Neural cell (in vitro differentiated cells): ENCODE measurements around the gene ULK3. TPM values are rescaled to one million over a fixed set of nuclear protein-coding genes. Genes with fewer than 3 reads are reported as not detected.

ENCODE experiments used
- H2AFZ ChIP-seq: fragments of 200-600, 300-800 bp; sonication (generic), shearing (Covaris generic); 2 replicates; pipeline ENCODE4 v1.6.0; 2014; ENCODE audit warnings: low read depth, mild to moderate bottlenecking, antibody characterized with exemption, low read length, moderate library complexity
- H3F3A ChIP-seq: fragments of 200-600 bp; shearing (Covaris generic); 2 replicates; pipeline ENCODE4 v1.6.1; 2016; ENCODE audit warnings: mild to moderate bottlenecking, moderate library complexity, mixed read lengths, antibody characterized with exemption, low read length; ENCODE audit not compliant: insufficient read depth, poor library complexity, severe bottlenecking
- H3K27ac ChIP-seq: fragments of 200-600, 300-800 bp; sonication (generic), shearing (Covaris generic); 2 replicates; pipeline ENCODE4 v1.5.1; 2014; ENCODE audit warnings: mild to moderate bottlenecking, low read length, moderate library complexity
- H3K27me3 ChIP-seq: fragments of 300-800, 200-600 bp; sonication (generic), shearing (Covaris generic); 2 replicates; pipeline ENCODE4 v1.6.0; 2014; ENCODE audit warnings: mild to moderate bottlenecking, low read depth, low read length, moderate library complexity; ENCODE audit not compliant: insufficient read depth
- H3K36me3 ChIP-seq: fragments of 300-800, 200-600 bp; sonication (generic), shearing (Covaris generic); 2 replicates; pipeline ENCODE4 v1.5.1; 2014; ENCODE audit warnings: mild to moderate bottlenecking, antibody characterized with exemption, low read length, moderate library complexity; ENCODE audit not compliant: insufficient read depth
- H3K4me2 ChIP-seq: fragments of 300-800, 200-600 bp; sonication (generic), shearing (Covaris generic); 2 replicates; pipeline ENCODE4 v1.6.0; 2014; ENCODE audit warnings: mild to moderate bottlenecking, low read length
- H3K4me3 ChIP-seq: fragments of 300-800, 200-600 bp; sonication (generic), shearing (Covaris generic); 2 replicates; pipeline ENCODE4 v1.5.1; 2014; ENCODE audit warnings: mild to moderate bottlenecking, low read length, moderate library complexity
- H3K79me2 ChIP-seq: fragments of 200-600 bp; shearing (Covaris generic); replicated peaks from 2 replicates; pipeline ENCODE4 v1.6.0; 2014; ENCODE audit warnings: mild to moderate bottlenecking, low read length, moderate library complexity; ENCODE audit not compliant: insufficient read depth
- H3K9ac ChIP-seq: fragments of 300-800, 200-600 bp; sonication (generic), shearing (Covaris generic); 2 replicates; pipeline ENCODE4 v1.6.1; 2016; ENCODE audit warnings: mild to moderate bottlenecking, low read length, mixed read lengths
- H3K9me2 ChIP-seq: fragments of 200-600 bp; shearing (Covaris generic); 2 replicates; pipeline ENCODE4 v1.6.1; 2016; ENCODE audit warnings: mild to moderate bottlenecking, low read length, mixed read lengths; ENCODE audit not compliant: insufficient read depth
- H3K9me3 ChIP-seq: fragments of 200-600, 300-800 bp; sonication (generic), shearing (Covaris generic); 2 replicates; pipeline ENCODE4 v1.6.1; 2016; ENCODE audit warnings: mild to moderate bottlenecking, mixed run types, low read length, moderate library complexity, mixed read lengths
- H4K20me1 ChIP-seq: fragments of 200-600 bp; shearing (Covaris generic); 2 replicates; pipeline ENCODE4 v1.6.1; 2016; ENCODE audit warnings: mild to moderate bottlenecking, mixed run types; ENCODE audit not compliant: insufficient read depth
- EP300 ChIP-seq: fragments of 450-650 bp; conservative IDR thresholded peaks from 2 replicates; pipeline ENCODE4 v1.6.1; 2014; ENCODE audit warnings: antibody characterized with exemption, mild to moderate bottlenecking, moderate library complexity; ENCODE audit not compliant: poor library complexity, severe bottlenecking
- EZH2 ChIP-seq: fragments of 200-600, 300-800 bp; shearing (Covaris generic), sonication (generic); IDR thresholded peaks from 2 replicates; pipeline ENCODE4 v1.6.1; 2014; ENCODE audit warnings: antibody characterized with exemption, low read length, borderline replicate concordance, mild to moderate bottlenecking; ENCODE audit not compliant: insufficient read depth, poor library complexity, severe bottlenecking
- MXI1 ChIP-seq: fragments of 450-650 bp; conservative IDR thresholded peaks from 2 replicates; pipeline ENCODE4 v1.6.1; 2014; ENCODE audit warnings: antibody characterized with exemption, mild to moderate bottlenecking; ENCODE audit not compliant: poor library complexity, severe bottlenecking
- POLR2AphosphoS5 ChIP-seq: IDR thresholded peaks from 2 replicates; pipeline ENCODE4 v1.6.1; 2012
- RAD21 ChIP-seq: fragments of 450-650 bp; conservative IDR thresholded peaks from 2 replicates; pipeline ENCODE4 v1.6.1; 2014; ENCODE audit warnings: antibody characterized with exemption, mild to moderate bottlenecking, moderate library complexity
- SMC3 ChIP-seq: fragments of 450-650 bp; conservative IDR thresholded peaks from 2 replicates; pipeline ENCODE4 v1.6.1; 2014; ENCODE audit warnings: antibody characterized with exemption, mild to moderate bottlenecking, moderate library complexity; ENCODE audit not compliant: poor library complexity
- TAF1 ChIP-seq: IDR thresholded peaks from 2 replicates; pipeline ENCODE4 v1.6.1; 2012; ENCODE audit warnings: low read depth
- polyA plus RNA-seq: library from polyadenylated mRNA; depleted of rRNA; stranded (reverse); fragments of >200 nt; gene quantifications from 2 replicates; pipeline ENCODE4 v1.2.3, GENCODE V29; 2014
- TF ChIP-seq, protein P1 (sequence below): fragments of 450-650 bp; IDR thresholded peaks from 2 replicates; pipeline ENCODE4 v1.5.1; 2014; ENCODE audit warnings: antibody characterized with exemption, mild to moderate bottlenecking, moderate library complexity; ENCODE audit not compliant: poor library complexity, severe bottlenecking
- TF ChIP-seq, protein P2 (sequence below): IDR thresholded peaks from 2 replicates; pipeline ENCODE4 v1.6.1; 2012; ENCODE audit warnings: borderline replicate concordance

ULK3 gene
- polyA plus RNA-seq, 1 donor from 2014 or later, result 193 TPM

DNA sequence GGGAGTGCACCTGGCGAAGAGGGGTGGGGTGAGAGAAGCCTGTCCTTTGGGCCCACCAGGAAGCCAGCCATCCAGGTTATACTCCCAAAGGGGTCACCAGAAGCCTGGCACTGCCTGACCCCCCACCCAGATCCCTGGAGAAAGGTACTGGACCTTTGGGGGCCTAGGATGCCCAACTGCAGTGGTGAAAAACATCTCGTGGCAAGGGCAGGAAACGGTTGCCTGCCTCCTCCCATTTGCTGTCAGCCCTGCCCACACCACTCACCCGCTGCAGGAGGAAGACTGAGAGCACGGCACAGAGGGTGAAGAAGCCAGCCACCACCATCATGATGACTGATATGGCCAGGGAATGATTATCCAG is 2.2 kb upstream of the ULK3 start:
- H3K27ac ChIP-seq, result no peak overlapping the region
- no peak for TF ChIP-seq SMC3
- no peak for TF ChIP-seq POLR2AphosphoS5
- no peak for TF ChIP-seq MXI1
- TF ChIP-seq, protein P1, sequence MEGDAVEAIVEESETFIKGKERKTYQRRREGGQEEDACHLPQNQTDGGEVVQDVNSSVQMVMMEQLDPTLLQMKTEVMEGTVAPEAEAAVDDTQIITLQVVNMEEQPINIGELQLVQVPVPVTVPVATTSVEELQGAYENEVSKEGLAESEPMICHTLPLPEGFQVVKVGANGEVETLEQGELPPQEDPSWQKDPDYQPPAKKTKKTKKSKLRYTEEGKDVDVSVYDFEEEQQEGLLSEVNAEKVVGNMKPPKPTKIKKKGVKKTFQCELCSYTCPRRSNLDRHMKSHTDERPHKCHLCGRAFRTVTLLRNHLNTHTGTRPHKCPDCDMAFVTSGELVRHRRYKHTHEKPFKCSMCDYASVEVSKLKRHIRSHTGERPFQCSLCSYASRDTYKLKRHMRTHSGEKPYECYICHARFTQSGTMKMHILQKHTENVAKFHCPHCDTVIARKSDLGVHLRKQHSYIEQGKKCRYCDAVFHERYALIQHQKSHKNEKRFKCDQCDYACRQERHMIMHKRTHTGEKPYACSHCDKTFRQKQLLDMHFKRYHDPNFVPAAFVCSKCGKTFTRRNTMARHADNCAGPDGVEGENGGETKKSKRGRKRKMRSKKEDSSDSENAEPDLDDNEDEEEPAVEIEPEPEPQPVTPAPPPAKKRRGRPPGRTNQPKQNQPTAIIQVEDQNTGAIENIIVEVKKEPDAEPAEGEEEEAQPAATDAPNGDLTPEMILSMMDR, result no peak
- TF ChIP-seq RAD21, result no peak
- no peak for TF ChIP-seq EZH2
- TF ChIP-seq, protein P2, sequence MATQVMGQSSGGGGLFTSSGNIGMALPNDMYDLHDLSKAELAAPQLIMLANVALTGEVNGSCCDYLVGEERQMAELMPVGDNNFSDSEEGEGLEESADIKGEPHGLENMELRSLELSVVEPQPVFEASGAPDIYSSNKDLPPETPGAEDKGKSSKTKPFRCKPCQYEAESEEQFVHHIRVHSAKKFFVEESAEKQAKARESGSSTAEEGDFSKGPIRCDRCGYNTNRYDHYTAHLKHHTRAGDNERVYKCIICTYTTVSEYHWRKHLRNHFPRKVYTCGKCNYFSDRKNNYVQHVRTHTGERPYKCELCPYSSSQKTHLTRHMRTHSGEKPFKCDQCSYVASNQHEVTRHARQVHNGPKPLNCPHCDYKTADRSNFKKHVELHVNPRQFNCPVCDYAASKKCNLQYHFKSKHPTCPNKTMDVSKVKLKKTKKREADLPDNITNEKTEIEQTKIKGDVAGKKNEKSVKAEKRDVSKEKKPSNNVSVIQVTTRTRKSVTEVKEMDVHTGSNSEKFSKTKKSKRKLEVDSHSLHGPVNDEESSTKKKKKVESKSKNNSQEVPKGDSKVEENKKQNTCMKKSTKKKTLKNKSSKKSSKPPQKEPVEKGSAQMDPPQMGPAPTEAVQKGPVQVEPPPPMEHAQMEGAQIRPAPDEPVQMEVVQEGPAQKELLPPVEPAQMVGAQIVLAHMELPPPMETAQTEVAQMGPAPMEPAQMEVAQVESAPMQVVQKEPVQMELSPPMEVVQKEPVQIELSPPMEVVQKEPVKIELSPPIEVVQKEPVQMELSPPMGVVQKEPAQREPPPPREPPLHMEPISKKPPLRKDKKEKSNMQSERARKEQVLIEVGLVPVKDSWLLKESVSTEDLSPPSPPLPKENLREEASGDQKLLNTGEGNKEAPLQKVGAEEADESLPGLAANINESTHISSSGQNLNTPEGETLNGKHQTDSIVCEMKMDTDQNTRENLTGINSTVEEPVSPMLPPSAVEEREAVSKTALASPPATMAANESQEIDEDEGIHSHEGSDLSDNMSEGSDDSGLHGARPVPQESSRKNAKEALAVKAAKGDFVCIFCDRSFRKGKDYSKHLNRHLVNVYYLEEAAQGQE, result no peak
- TF ChIP-seq EP300, result no peak
- TF ChIP-seq TAF1, result no peak
- no peaks in the 10 kb centered on the region for H3K36me3 ChIP-seq
- H4K20me1 ChIP-seq, result no peaks in the 10 kb centered on the region
- H3K27me3 ChIP-seq, result no peaks in the 10 kb centered on the region
- H3F3A ChIP-seq, result no peaks in the 10 kb centered on the region
- H3K4me2 ChIP-seq, result no peak overlapping the region
- no peak overlapping the region for H3K4me3 ChIP-seq
- no peaks in the 10 kb centered on the region for H3K9me2 ChIP-seq
- no peaks in the 10 kb centered on the region for H3K9me3 ChIP-seq
- H3K9ac ChIP-seq, result no peak overlapping the region
- no peaks in the 10 kb centered on the region for H3K79me2 ChIP-seq
- H2AFZ ChIP-seq, result no peak overlapping the region

DNA sequence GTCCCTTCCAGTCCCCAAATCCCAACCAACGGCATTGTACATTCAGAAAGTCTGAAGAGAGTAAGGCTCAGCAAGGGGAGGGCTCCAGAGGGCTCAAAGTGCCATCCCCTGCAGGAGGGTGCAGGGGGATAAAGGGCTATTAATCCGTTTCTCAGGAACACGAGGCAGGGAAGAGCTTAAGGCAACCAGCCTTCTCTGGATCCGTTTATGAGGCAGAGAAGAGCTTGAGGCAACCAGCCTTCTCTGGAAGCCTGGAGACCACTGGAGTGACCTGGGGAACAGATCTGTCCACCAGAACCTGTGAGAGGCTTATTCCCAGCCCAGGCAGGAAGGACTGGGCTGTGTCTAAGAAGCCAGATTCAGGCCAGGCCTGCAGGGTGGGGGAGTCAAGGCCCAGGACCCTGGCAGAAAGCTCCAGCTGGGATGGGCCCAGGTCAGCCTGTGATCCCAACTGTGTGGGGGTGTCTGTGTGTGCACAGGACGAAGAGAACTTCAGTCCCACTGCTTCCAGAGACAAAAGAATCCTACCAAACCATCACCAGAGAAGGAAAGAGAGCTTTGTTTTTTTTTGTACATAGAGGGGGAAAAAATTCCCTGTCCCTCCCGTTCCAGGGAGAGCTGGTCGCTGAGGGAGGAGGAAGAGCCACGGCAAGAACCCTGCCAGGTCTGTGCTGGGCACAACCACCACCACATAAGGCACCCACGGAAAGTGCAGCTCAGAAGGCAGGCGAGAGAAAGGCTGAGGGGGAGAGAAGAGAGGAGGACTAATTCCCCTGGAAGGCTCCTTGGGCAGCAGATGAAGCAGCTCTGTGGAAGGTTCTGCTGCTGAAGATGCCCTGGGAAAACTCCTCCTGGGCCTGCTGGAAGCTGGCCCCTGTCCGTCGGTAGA is 1.6 kb upstream of the ULK3 start:
- H3K9me2 ChIP-seq, result no peaks in the 10 kb centered on the region
- H3K27ac ChIP-seq, result no peak overlapping the region
- H3K36me3 ChIP-seq, result no peaks in the 10 kb centered on the region

More for the DNA sequence above, 1.6 kb upstream of the ULK3 start:
- no peaks in the 10 kb centered on the region for H3F3A ChIP-seq
- no peak overlapping the region for H3K4me3 ChIP-seq
- no peaks in the 10 kb centered on the region for H3K9me3 ChIP-seq
- no peak overlapping the region for H3K9ac ChIP-seq
- no peak for TF ChIP-seq POLR2AphosphoS5
- no peak for TF ChIP-seq TAF1
- TF ChIP-seq RAD21, result no peak
- TF ChIP-seq, protein P1, result no peak
- TF ChIP-seq, protein P2, result no peak
- TF ChIP-seq SMC3, result no peak
- no peak for TF ChIP-seq EZH2
- TF ChIP-seq EP300, result no peak
- no peak for TF ChIP-seq MXI1
- no peak overlapping the region for H2AFZ ChIP-seq
- no peak overlapping the region for H3K4me2 ChIP-seq
- H3K27me3 ChIP-seq, result no peaks in the 10 kb centered on the region
- H4K20me1 ChIP-seq, result no peaks in the 10 kb centered on the region
- H3K79me2 ChIP-seq, result no peaks in the 10 kb centered on the region
